CD14-positive monocyte (primary cell): Measurements from ENCODE around the gene ARFGAP3. TPM values are rescaled to one million over a fixed set of nuclear protein-coding genes. Genes with fewer than 3 reads are reported as not detected.

Experiments used
- DNase-seq, 3 donors: peaks; one replicate each; pipeline ENCODE4 v3.0.0-alpha.2; 2011 to 2022
- H2AFZ ChIP-seq: 2 replicates; pipeline ENCODE4 v1.6.0; 2012; ENCODE audit warnings: mild to moderate bottlenecking, low read depth, low read length, inconsistent platforms; ENCODE audit not compliant: insufficient read depth, poor library complexity, severe bottlenecking
- H3K27ac ChIP-seq, 2 donors: 1 replicate in 1 of 2; 2 replicates in 1 of 2; pipeline ENCODE4 v1.5.1; 2012 to 2013; ENCODE audit warnings: low read length in 2 of 2, control low read depth in 1 of 2, inconsistent platforms in 1 of 2, low read depth in 1 of 2, mild to moderate bottlenecking in 1 of 2
- H3K27me3 ChIP-seq, 2 donors: one replicate each; pipeline versions ENCODE4 v1.6.0 to v1.6.1; 2011 to 2013; ENCODE audit warnings: low read length in 2 of 2; ENCODE audit not compliant: control insufficient read depth in 2 of 2, insufficient read depth in 2 of 2
- H3K36me3 ChIP-seq, 2 donors: replicated peaks in 1 of 2; 1 replicate in 1 of 2; 2 replicates in 1 of 2; pipeline versions ENCODE4 v1.5.1 to v1.6.1; 2012 to 2013; ENCODE audit warnings: low read length in 2 of 2, control low read depth in 1 of 2, inconsistent platforms in 1 of 2, mild to moderate bottlenecking in 1 of 2; ENCODE audit not compliant: insufficient read depth in 2 of 2, control insufficient read depth in 1 of 2
- H3K4me1 ChIP-seq, 2 donors: 1 replicate in 1 of 2; 2 replicates in 1 of 2; pipeline versions ENCODE4 v1.5.1 to v1.6.1; 2012 to 2013; ENCODE audit warnings: low read length in 2 of 2, control low read depth in 1 of 2, inconsistent platforms in 1 of 2, mild to moderate bottlenecking in 1 of 2, moderate library complexity in 1 of 2; ENCODE audit not compliant: insufficient read depth in 2 of 2, control insufficient read depth in 1 of 2
- H3K4me2 ChIP-seq: replicated peaks from 2 replicates; pipeline ENCODE3; 2012; ENCODE audit warnings: low read length, moderate library complexity, mild to moderate bottlenecking; ENCODE audit not compliant: poor library complexity, severe bottlenecking; ENCODE audit errors: extremely low read depth
- H3K4me3 ChIP-seq, 3 experiments: fragments of 200-600 bp in 1 of 3; sonication (generic) in 1 of 3; replicated peaks in 1 of 3; 1 replicate in 2 of 3; 2 replicates in 1 of 3; pipeline ENCODE4 v1.5.1; 2011 to 2013; ENCODE audit warnings: low read length in 3 of 3, mild to moderate bottlenecking in 3 of 3, control low read depth in 2 of 3, low read depth in 2 of 3, inconsistent platforms in 1 of 3, moderate library complexity in 1 of 3
- H3K79me2 ChIP-seq: 2 replicates; pipeline ENCODE4 v1.6.0; 2012; ENCODE audit warnings: mild to moderate bottlenecking, control low read depth, inconsistent platforms, low read length, moderate library complexity; ENCODE audit not compliant: insufficient read depth
- H3K9ac ChIP-seq: 2 replicates; pipeline ENCODE4 v1.6.0; 2017; ENCODE audit warnings: low read length, mild to moderate bottlenecking; ENCODE audit not compliant: insufficient read depth, poor library complexity, severe bottlenecking
- H3K9me3 ChIP-seq, 2 donors: replicated peaks in 1 of 2; 1 replicate in 1 of 2; 2 replicates in 1 of 2; pipeline versions ENCODE4 v1.5.1 to v1.6.1; 2012 to 2013; ENCODE audit warnings: low read length in 2 of 2, control low read depth in 1 of 2; ENCODE audit not compliant: control insufficient read depth in 1 of 2, insufficient read depth in 1 of 2
- H4K20me1 ChIP-seq: 2 replicates; pipeline ENCODE4 v1.6.0; 2012; ENCODE audit warnings: mild to moderate bottlenecking, low read length, control low read depth, moderate library complexity; ENCODE audit not compliant: insufficient read depth
- H3K27ac Mint-ChIP-seq, 7 donors: one replicate each; pipeline ENCODE4 v1.8.0; 2020; ENCODE audit warnings: mild to moderate bottlenecking in 7 of 7, mixed read lengths in 7 of 7, moderate library complexity in 6 of 7, inconsistent platforms in 2 of 7
- H3K27me3 Mint-ChIP-seq, 3 donors: one replicate each; pipeline ENCODE4 v1.8.0; 2021 to 2022; ENCODE audit warnings: low read depth in 3 of 3, mild to moderate bottlenecking in 3 of 3, mixed read lengths in 3 of 3, moderate library complexity in 3 of 3, inconsistent platforms in 1 of 3
- H3K36me3 Mint-ChIP-seq, 2 donors: one replicate each; pipeline ENCODE4 v1.8.0; 2020; ENCODE audit warnings: mixed read lengths in 2 of 2, inconsistent platforms in 1 of 2, mild to moderate bottlenecking in 1 of 2
- H3K4me1 Mint-ChIP-seq: one replicate; pipeline ENCODE4 v1.8.0; 2020; ENCODE audit warnings: mild to moderate bottlenecking, mixed read lengths
- H3K4me3 Mint-ChIP-seq, 2 donors: one replicate each; pipeline ENCODE4 v1.8.0; 2020; ENCODE audit warnings: mild to moderate bottlenecking in 2 of 2, mixed read lengths in 2 of 2, moderate library complexity in 1 of 2
- H3K9me3 Mint-ChIP-seq, 7 donors: one replicate each; pipeline ENCODE4 v1.8.0; 2020 to 2022; ENCODE audit warnings: mixed read lengths in 7 of 7, mild to moderate bottlenecking in 6 of 7, moderate library complexity in 6 of 7, inconsistent platforms in 2 of 7
- WGBS: methylation state at CpG from one replicate; pipeline ENCODE4 v1.1.5; 2013; ENCODE audit warnings: missing lambda C conversion rate; ENCODE audit not compliant: insufficient coverage; 5-methylcytosine and 5-hydroxymethylcytosine counted together
- intact Hi-C, 2 donors: fragments of 100-400 bp; cut with micrococcal nuclease; formaldehyde crosslinking; loops; one replicate each; pipeline versions ENCODE4 v1.15.0 to v1.15.1; 2023
- polyA plus RNA-seq, 3 donors: library from polyadenylated mRNA; depleted of rRNA in 1 of 3; unstranded in 2 of 3; stranded (reverse) in 1 of 3; fragments of 300-500 nt in 2 of 3; fragments of >200 nt in 1 of 3; fragmentation: Illumina TruSeq in 2 of 3; gene quantifications; 1 replicate in 2 of 3; 2 replicates in 1 of 3; pipeline ENCODE4 v1.2.3, GENCODE V29; 2012 to 2021
- TF ChIP-seq, protein P1 (sequence below): fragments of 200-600 bp; IDR thresholded peaks from one replicate; pipeline ENCODE4 v1.8.0; 2022; ENCODE audit warnings: antibody characterized with exemption, mild to moderate bottlenecking

Gene ARFGAP3
- polyA plus RNA-seq, 3 donors = 22.3 to 38.7 (median 34.8) TPM

DNA sequence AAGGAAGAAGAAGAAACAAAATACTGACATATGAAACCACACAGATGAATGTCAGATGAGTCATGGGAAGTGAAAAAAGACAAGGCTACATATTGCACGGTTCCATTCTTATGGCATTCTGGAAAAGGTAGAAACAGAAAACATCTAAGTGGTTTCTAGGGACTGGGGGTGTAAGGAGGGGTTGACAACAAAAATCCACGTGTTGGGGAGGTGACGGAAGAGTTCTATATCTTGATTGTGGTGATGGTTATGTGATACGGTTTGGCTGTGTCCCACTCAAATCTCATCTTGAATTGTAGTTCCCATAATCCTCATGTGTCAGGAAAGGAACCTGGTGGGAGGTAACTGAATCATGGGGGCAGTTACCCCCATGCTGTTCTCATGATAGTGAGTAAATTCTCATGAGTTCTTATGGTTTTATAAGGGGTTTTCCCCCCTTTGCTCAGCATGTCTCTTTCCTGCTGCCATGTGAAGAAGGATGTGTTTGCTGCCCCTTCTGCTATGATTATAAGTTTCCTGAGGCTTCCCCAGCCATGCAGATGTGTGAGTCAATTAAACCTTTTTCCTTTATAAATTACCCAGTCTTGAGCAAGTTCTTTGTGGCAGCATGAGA, 6.4 kb upstream of the ARFGAP3 start:
- Histone ChIP-seq H2AFZ (no peak overlapping the region), H3K27ac (peak overlapping the region in 1 of 2 donors; percentile 68), H3K4me1 (peaks cover 23 to 24% of the 10 kb centered on the region in 2 donors), H3K9me3 (no peaks in the 10 kb centered on the region), H4K20me1 (peaks cover 5% of the 10 kb centered on the region), H3K9ac (no peak overlapping the region), H3K36me3 (no peaks in the 10 kb centered on the region), H3K4me2 (peak overlapping the region; percentile 27), H3K79me2 (no peaks in the 10 kb centered on the region), H3K27me3 (no peaks in the 10 kb centered on the region), H3K4me3 (no peak overlapping the region)
- Mint-ChIP-seq H3K4me1 (peaks cover 43% of the 10 kb centered on the region), H3K4me3 (peak overlapping the region in 1 of 2 donors; percentile 33), H3K9me3 (peaks cover 0 to 4% (median 0%) of the 10 kb centered on the region in 7 donors), H3K27ac (peak overlapping the region; percentile 84 to 93 (median 86)), H3K27me3 (peaks cover 2 to 3% (median 3%) of the 10 kb centered on the region in 3 donors), H3K36me3 (peaks cover 0 to 10% of the 10 kb centered on the region in 2 donors)
- intact Hi-C loops = no loop called here
- peak; percentile 65 to 96 (median 80) for DNase-seq
- TF ChIP-seq, protein P1, sequence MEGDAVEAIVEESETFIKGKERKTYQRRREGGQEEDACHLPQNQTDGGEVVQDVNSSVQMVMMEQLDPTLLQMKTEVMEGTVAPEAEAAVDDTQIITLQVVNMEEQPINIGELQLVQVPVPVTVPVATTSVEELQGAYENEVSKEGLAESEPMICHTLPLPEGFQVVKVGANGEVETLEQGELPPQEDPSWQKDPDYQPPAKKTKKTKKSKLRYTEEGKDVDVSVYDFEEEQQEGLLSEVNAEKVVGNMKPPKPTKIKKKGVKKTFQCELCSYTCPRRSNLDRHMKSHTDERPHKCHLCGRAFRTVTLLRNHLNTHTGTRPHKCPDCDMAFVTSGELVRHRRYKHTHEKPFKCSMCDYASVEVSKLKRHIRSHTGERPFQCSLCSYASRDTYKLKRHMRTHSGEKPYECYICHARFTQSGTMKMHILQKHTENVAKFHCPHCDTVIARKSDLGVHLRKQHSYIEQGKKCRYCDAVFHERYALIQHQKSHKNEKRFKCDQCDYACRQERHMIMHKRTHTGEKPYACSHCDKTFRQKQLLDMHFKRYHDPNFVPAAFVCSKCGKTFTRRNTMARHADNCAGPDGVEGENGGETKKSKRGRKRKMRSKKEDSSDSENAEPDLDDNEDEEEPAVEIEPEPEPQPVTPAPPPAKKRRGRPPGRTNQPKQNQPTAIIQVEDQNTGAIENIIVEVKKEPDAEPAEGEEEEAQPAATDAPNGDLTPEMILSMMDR = no peak
- WGBS = 0% methylated on average over 2 of the region's 4 CpGs

DNA sequence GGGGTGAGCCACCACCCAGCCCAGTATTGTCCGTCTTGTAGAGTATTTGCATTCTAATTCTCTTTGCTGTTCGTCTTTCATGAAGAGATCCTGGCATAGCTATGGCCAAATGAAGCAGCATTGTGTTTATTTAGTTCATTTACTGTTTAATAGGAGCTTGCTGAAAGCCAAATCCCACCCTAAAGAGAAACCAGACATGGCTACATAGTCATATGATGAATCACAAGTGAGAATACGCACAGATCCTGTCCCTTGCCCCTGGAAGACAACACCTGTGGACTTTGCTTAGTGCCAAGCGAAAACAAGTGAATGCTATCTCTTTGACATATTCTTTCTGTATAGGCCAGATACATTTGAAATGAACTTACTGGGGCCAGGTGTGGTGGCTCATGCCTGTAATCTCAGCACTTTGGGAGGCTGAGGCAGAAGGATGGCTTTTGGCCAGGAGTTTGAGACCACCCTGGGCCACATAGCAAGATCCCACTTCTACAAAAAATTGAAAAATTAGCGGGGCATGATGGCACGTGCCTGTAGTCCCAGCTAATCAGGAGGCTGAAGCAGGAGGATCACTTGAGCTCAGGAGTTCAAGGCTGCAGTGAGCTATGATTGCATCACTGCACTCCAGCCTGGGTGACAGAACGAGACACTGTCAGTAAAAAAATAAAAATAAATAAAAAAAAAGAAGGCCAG, 5.1 kb upstream of the ARFGAP3 start:
- Mint-ChIP-seq H3K27ac (peak overlapping the region in 4 of 7 donors; percentile 15 to 89 (median 24)), H3K4me3 (no peak overlapping the region), H3K36me3 (peaks cover 0 to 7% of the 10 kb centered on the region in 2 donors), H3K9me3 (peaks cover 0 to 4% (median 0%) of the 10 kb centered on the region in 7 donors), H3K4me1 (peaks cover 42% of the 10 kb centered on the region), H3K27me3 (peaks cover 2 to 3% (median 3%) of the 10 kb centered on the region in 3 donors)
- WGBS = 100% methylated on average over 2 of the region's 7 CpGs
- H2AFZ ChIP-seq = no peak overlapping the region
- peaks cover 33 to 35% of the 10 kb centered on the region in 2 donors for H3K4me1 ChIP-seq
- H3K4me3 ChIP-seq = no peak overlapping the region
- H3K36me3 ChIP-seq = no peaks in the 10 kb centered on the region
- H3K9ac ChIP-seq = no peak overlapping the region
- intact Hi-C loops = no loop called here
- H3K27me3 ChIP-seq = no peaks in the 10 kb centered on the region
- DNase-seq = no peak
- H3K4me2 ChIP-seq = no peak overlapping the region
- H3K27ac ChIP-seq = no peak overlapping the region
- no peaks in the 10 kb centered on the region for H3K79me2 ChIP-seq
- H3K9me3 ChIP-seq = no peaks in the 10 kb centered on the region
- no peaks in the 10 kb centered on the region for H4K20me1 ChIP-seq
- TF ChIP-seq, protein P1 = no peak
